Endothelial cell of umbilical vein (primary cell): ENCODE results near the gene CORO7. TPM values are rescaled to one million over a fixed set of nuclear protein-coding genes. Genes with fewer than 3 reads are reported as not detected.

Experiments used
- BruUV-seq: library from RNA; stranded (reverse); fragments of 400-500 nt; replicated peaks from 2 replicates; lab custom pipeline; 2021; lab: Mats Ljungman, UMichigan
- CTCF ChIA-PET: fragments of 300-600, 350-600 bp; sonication (Branson Sonifier 250); formaldehyde crosslinking; loops from one replicate; lab custom pipeline; 2021; ENCODE audit warnings: antibody characterized with exemption, inconsistent platforms; lab: Charles Lee
- POLR2A ChIA-PET: fragments of 300-600, 350-600 bp; sonication (Branson Sonifier 250); formaldehyde crosslinking; loops from one replicate; lab custom pipeline; 2021; ENCODE audit warnings: antibody characterized with exemption, inconsistent platforms; lab: Charles Lee
- DNase-seq: peaks from one replicate; pipeline ENCODE4 v3.0.0-alpha.2; 2011; ENCODE audit warnings: low read depth, low spot score
- FAIRE-seq: peaks from 2 replicates; lab custom pipeline; 2011; peaks lifted over from hg19 to GRCh38; lab: Jason Lieb, UNC
- H2AFZ ChIP-seq: 2 replicates; pipeline ENCODE4 v1.6.0; 2012; ENCODE audit warnings: low read depth, low read length, control low read depth, inconsistent platforms
- H3K27ac ChIP-seq: 2 replicates; pipeline ENCODE4 v1.5.1; 2011; ENCODE audit warnings: low read depth, mild to moderate bottlenecking, control low read depth, low read length, moderate library complexity; ENCODE audit not compliant: insufficient read depth
- H3K27me3 ChIP-seq, 2 experiments: 2 replicates each; pipeline versions ENCODE4 v1.6.0 to v1.6.1; 2011; ENCODE audit warnings: low read length in 2 of 2, mixed read lengths in 1 of 2; ENCODE audit not compliant: control insufficient read depth in 2 of 2, insufficient read depth in 2 of 2
- H3K36me3 ChIP-seq, 2 experiments: 2 replicates in 1 of 2; 3 replicates in 1 of 2; pipeline ENCODE4 v1.5.1; 2011; ENCODE audit warnings: low read length in 2 of 2, mild to moderate bottlenecking in 1 of 2, moderate library complexity in 1 of 2; ENCODE audit not compliant: control insufficient read depth in 2 of 2, insufficient read depth in 2 of 2; ENCODE audit errors: extremely low read depth in 1 of 2
- H3K4me1 ChIP-seq: 3 replicates; pipeline ENCODE4 v1.5.1; 2011; ENCODE audit warnings: mild to moderate bottlenecking, low read length; ENCODE audit not compliant: control insufficient read depth, insufficient read depth; ENCODE audit errors: extremely low read depth
- H3K4me2 ChIP-seq: 2 replicates; pipeline ENCODE4 v1.6.1; 2011; ENCODE audit warnings: low read length, control low read depth, mixed read lengths; ENCODE audit not compliant: insufficient read depth
- H3K4me3 ChIP-seq, 3 experiments: fragments of 200-600 bp in 1 of 3; sonication (generic), shearing (Covaris generic) in 1 of 3; replicated peaks in 1 of 3; 2 replicates each; pipeline ENCODE4 v1.5.1; 2011 to 2016; ENCODE audit warnings: control low read depth in 3 of 3, low read length in 3 of 3, mild to moderate bottlenecking in 2 of 3, inconsistent platforms in 1 of 3, low read depth in 1 of 3, moderate library complexity in 1 of 3; ENCODE audit not compliant: insufficient read depth in 1 of 3
- H3K79me2 ChIP-seq: 2 replicates; pipeline ENCODE4 v1.6.0; 2012; ENCODE audit warnings: low read length, inconsistent platforms; ENCODE audit not compliant: control insufficient read depth, insufficient read depth
- H3K9ac ChIP-seq: replicated peaks from 2 replicates; pipeline ENCODE3; 2011; ENCODE audit warnings: low read length, control low read depth; ENCODE audit not compliant: insufficient read depth; ENCODE audit errors: extremely low read depth
- H3K9me1 ChIP-seq: replicated peaks from 3 replicates; pipeline ENCODE4 v1.6.0; 2011; ENCODE audit warnings: mild to moderate bottlenecking, low read length; ENCODE audit not compliant: control insufficient read depth, insufficient read depth; ENCODE audit errors: extremely low read depth
- H3K9me3 ChIP-seq: replicated peaks from 2 replicates; pipeline ENCODE4 v1.5.1; 2012; ENCODE audit warnings: low read length, inconsistent platforms; ENCODE audit not compliant: control insufficient read depth, insufficient read depth
- H4K20me1 ChIP-seq: replicated peaks from 2 replicates; pipeline ENCODE3; 2011; ENCODE audit warnings: mild to moderate bottlenecking, low read length; ENCODE audit not compliant: control insufficient read depth, insufficient read depth; ENCODE audit errors: extremely low read depth
- EZH2 ChIP-seq: IDR thresholded peaks from 2 replicates; pipeline ENCODE4 v1.6.1; 2012; ENCODE audit warnings: borderline replicate concordance, low read depth, mild to moderate bottlenecking, moderate library complexity, low read length, inconsistent platforms; ENCODE audit not compliant: severe bottlenecking
- FOS ChIP-seq: IDR thresholded peaks from 2 replicates; pipeline ENCODE4 v1.6.1; 2011; ENCODE audit warnings: mild to moderate bottlenecking, low read length, moderate library complexity, borderline replicate concordance; ENCODE audit not compliant: insufficient read depth
- GATA2 ChIP-seq: IDR thresholded peaks from 2 replicates; pipeline ENCODE4 v1.7.0; 2011; ENCODE audit warnings: low read depth, mild to moderate bottlenecking, moderate library complexity, mixed read lengths, low read length; ENCODE audit not compliant: insufficient read length, insufficient read depth
- JUN ChIP-seq: IDR thresholded peaks from 2 replicates; pipeline ENCODE4 v1.6.1; 2011; ENCODE audit warnings: borderline replicate concordance, low read depth; ENCODE audit not compliant: insufficient read length, insufficient read depth
- MYC ChIP-seq: IDR thresholded peaks from one replicate; pipeline ENCODE4 v1.6.1; 2011; ENCODE audit warnings: mild to moderate bottlenecking, low read depth, low read length
- dilution Hi-C: fragments of 300-500 bp; cut with MboI; formaldehyde crosslinking; loops from one replicate; pipeline ENCODE4 v1.15.0; 2019; ENCODE audit warnings: low sequenced_read_pairs; ENCODE audit not compliant: extremely low pct_ligation_motif_present
- intact Hi-C: fragments of 100-400 bp; cut with micrococcal nuclease; formaldehyde crosslinking; loops from one replicate; pipeline ENCODE4 v1.10.0; 2022
- polyA plus RNA-seq, 4 experiments: library from polyadenylated mRNA; depleted of rRNA in 3 of 4; stranded (reverse) in 3 of 4; unstranded in 1 of 4; fragments of >200 nt; gene quantifications; 2 replicates each; pipeline versions ENCODE4 v1.2.1 to v1.2.3, GENCODE V29; 2011 to 2012; ENCODE audit warnings: missing spikeins in 1 of 4
- total RNA-seq: library from RNA; stranded (reverse); gene quantifications from 2 replicates; pipeline ENCODE4 v1.2.3, GENCODE V29; 2021
- TF ChIP-seq, protein P1 (sequence below), 2 donors: IDR thresholded peaks; 1 replicate in 1 of 2; 2 replicates in 1 of 2; pipeline ENCODE4 v1.5.1; 2011; ENCODE audit warnings: low read length in 2 of 2, mild to moderate bottlenecking in 2 of 2, moderate library complexity in 2 of 2, control low read depth in 1 of 2, inconsistent platforms in 1 of 2, low read depth in 1 of 2; ENCODE audit not compliant: insufficient read depth in 1 of 2; ENCODE audit errors: extremely low read depth in 1 of 2

CORO7 gene
- total and polyA plus RNA-seq, 2 donors (not counting 3 experiments of a cell fraction or from before 2014, with no cell fraction given), result 42.5 to 72.3 TPM

DNA sequence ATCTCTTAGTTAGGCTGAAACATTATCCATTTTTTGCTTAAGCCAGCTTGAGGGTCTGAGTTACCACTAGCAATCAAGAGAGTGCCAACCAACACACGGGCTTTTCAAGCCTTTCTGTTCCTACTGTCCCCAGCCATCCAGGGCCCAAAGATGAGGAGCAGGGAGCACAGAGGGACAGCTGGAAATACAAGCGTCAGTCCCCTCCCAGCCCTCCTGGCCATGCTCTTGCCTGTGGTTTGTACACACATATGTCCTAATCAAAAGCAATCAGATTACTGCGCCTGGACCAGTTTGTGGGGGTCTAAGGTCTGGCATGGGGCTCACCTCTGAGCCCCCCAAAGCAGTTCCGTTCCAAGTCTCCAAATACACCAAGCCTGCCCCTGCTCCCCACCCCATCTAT, 3.5 kb downstream of the CORO7 start:
- H3K79me2 ChIP-seq, result peaks cover 44% of the 10 kb centered on the region
- no peaks in the 10 kb centered on the region for H3K9me3 ChIP-seq
- TF ChIP-seq, protein P1, sequence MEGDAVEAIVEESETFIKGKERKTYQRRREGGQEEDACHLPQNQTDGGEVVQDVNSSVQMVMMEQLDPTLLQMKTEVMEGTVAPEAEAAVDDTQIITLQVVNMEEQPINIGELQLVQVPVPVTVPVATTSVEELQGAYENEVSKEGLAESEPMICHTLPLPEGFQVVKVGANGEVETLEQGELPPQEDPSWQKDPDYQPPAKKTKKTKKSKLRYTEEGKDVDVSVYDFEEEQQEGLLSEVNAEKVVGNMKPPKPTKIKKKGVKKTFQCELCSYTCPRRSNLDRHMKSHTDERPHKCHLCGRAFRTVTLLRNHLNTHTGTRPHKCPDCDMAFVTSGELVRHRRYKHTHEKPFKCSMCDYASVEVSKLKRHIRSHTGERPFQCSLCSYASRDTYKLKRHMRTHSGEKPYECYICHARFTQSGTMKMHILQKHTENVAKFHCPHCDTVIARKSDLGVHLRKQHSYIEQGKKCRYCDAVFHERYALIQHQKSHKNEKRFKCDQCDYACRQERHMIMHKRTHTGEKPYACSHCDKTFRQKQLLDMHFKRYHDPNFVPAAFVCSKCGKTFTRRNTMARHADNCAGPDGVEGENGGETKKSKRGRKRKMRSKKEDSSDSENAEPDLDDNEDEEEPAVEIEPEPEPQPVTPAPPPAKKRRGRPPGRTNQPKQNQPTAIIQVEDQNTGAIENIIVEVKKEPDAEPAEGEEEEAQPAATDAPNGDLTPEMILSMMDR (IDR thresholded peaks at IDR 0.05; ENCODE audit: extremely low read depth in 1 of 2, insufficient read depth in 1 of 2, low read depth in 1 of 2, low read length in 2 of 2), result no peak
- no peak for TF ChIP-seq MYC
- BruUV-seq, result no TSS peak
- H3K4me3 ChIP-seq, result no peak overlapping the region
- ChIA-PET POLR2A (no interaction called here), CTCF (interaction anchor here (8.4 kb wide), 1 partner anchor 9 kb away, joined by 79 read pairs; no protein-coding TSS in a partner anchor)
- H3K9ac ChIP-seq, result no peak overlapping the region
- no peaks in the 10 kb centered on the region for H4K20me1 ChIP-seq
- no peak overlapping the region for H3K4me2 ChIP-seq
- intact Hi-C loops, result no loop called here
- FAIRE-seq (no peak), DNase-seq (no peak)
- H3K27me3 ChIP-seq, result no peaks in the 10 kb centered on the region
- peaks cover 28% of the 10 kb centered on the region for H3K4me1 ChIP-seq
- dilution Hi-C loops, result no loop called here
- H3K27ac ChIP-seq, result no peak overlapping the region
- peaks cover 0 to 10% of the 10 kb centered on the region in 2 experiments for H3K36me3 ChIP-seq
- no peaks in the 10 kb centered on the region for H3K9me1 ChIP-seq
- H2AFZ ChIP-seq, result no peak overlapping the region

DNA sequence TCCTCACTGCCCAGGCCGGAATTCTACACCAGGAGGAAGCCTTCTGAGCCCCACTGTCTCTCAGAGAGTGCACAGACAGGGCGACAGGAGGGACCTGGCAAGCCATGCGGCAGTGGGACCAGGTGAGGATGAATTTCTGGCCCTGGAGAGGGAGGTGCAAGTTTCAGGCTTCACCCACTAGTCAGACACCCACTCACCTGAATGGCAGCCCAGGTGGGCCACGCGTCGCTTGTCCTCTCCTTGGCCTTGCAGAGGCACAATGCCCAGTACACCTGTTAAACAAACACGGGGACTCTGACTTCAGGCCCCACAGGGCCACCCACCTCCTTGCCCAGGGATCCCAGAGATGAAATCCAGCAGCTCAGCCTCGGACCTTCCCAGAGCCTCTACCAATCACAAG, 4.2 kb downstream of the CORO7 start:
- no TSS peak for BruUV-seq
- no peaks in the 10 kb centered on the region for H3K9me3 ChIP-seq
- no peak overlapping the region for H3K4me2 ChIP-seq
- H3K36me3 ChIP-seq, result peaks cover 5 to 13% of the 10 kb centered on the region in 2 experiments
- ChIA-PET POLR2A (no interaction called here), CTCF (interaction anchor here (2.2 kb wide), 1 partner anchor 10 kb away, joined by 10 read pairs; no protein-coding TSS in a partner anchor)
- H4K20me1 ChIP-seq, result no peaks in the 10 kb centered on the region
- TF ChIP-seq FOS (no peak), GATA2 (no peak), JUN (no peak), EZH2 (no peak)
- dilution Hi-C loops, result no loop called here
- no peak for FAIRE-seq
- no peak overlapping the region for H3K4me3 ChIP-seq
- H3K27me3 ChIP-seq, result no peaks in the 10 kb centered on the region
- H3K9ac ChIP-seq, result no peak overlapping the region
- no peak overlapping the region for H2AFZ ChIP-seq
- peaks cover 31% of the 10 kb centered on the region for H3K4me1 ChIP-seq
- H3K9me1 ChIP-seq, result no peaks in the 10 kb centered on the region
- intact Hi-C loops, result no loop called here
- H3K27ac ChIP-seq, result no peak overlapping the region
- H3K79me2 ChIP-seq, result peaks cover 44% of the 10 kb centered on the region
- DNase-seq, result no peak
